KOPT-K1 (cell line): ENCODE measurements around the gene LMO7.
"Not testable (repeated sequence)": the region's sequence is repeated elsewhere in the genome, so short reads cannot be mapped to it uniquely, and the experiment has no call there.

Experiments used
- H3K27ac ChIP-seq: fragments of 200-600 bp; sonication (generic); 2 replicates; pipeline ENCODE4 v1.5.1; 2016; ENCODE audit warnings: antibody characterized with exemption, mild to moderate bottlenecking, low read depth, low read length; ENCODE audit not compliant: poor library complexity, severe bottlenecking
- H3K36me3 ChIP-seq: fragments of 200-600 bp; sonication (generic); 2 replicates; pipeline ENCODE4 v1.5.1; 2017; ENCODE audit warnings: antibody characterized with exemption, mild to moderate bottlenecking, low read length, moderate library complexity; ENCODE audit not compliant: insufficient read depth
- H3K9me3 ChIP-seq: fragments of 200-600 bp; sonication (generic); 2 replicates; pipeline ENCODE4 v1.5.1; 2017; ENCODE audit warnings: antibody characterized with exemption, low read length, mild to moderate bottlenecking; ENCODE audit not compliant: insufficient read depth, poor library complexity, severe bottlenecking

The LMO7 gene

DNA sequence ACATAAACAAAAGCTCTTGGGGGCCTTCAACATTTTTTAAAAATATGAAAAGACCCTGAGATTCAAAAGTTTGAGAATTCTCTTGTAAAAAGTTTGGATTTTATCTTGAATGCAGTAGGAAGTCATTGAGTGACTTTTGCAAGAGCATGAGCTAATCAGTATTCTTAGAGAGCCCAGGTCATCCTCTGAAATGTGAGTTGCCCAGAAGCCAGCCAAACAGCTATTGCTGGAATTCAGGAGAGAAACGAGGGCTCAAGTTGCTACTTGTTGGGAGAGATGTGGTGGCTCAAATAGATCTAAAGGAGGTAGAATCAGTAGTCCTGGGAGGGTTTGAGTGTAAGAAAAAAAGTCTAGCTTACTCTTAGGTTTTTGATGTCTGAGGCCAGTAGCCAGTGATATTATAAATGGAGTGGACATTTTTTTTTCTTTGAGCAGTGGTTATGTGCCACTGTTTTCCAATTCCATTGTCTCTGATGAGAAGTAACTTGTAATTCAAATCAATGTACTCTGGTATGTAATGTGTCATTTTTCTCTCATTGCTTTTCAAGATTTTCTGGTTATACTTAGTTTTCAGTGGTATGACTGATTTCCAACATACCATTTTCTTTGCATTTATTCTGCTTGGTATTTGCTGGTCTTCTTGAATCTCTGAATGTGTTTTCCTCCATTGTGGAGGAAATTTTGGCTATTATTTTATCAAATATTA lies 30.7 kb downstream of the LMO7 start:
- H3K9me3 ChIP-seq = no peaks in the 10 kb centered on the region
- H3K27ac ChIP-seq = no peak overlapping the region
- H3K36me3 ChIP-seq = no peaks in the 10 kb centered on the region

DNA sequence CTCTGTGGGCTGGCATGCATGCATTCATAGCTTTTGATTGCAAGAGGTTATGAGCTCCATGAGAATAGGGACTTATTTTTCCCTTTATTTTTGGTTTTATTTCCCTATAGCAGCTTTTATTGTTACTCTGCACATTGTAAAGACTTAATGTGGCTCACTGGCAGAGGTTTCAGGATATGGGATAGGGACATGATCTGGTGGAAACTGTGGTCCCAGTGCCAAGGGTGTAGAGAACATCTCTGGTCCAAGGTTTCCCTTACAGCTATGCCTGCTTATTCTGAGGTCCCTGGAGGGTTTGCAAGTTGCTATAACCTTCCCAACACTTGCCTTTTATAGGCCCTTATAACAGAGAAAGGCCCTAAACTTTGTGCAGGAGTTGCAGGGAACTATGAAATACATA lies 33.6 kb downstream of the LMO7 start:
- Histone ChIP-seq H3K27ac (no peak overlapping the region), H3K36me3 (no peaks in the 10 kb centered on the region), H3K9me3 (no peaks in the 10 kb centered on the region)

DNA sequence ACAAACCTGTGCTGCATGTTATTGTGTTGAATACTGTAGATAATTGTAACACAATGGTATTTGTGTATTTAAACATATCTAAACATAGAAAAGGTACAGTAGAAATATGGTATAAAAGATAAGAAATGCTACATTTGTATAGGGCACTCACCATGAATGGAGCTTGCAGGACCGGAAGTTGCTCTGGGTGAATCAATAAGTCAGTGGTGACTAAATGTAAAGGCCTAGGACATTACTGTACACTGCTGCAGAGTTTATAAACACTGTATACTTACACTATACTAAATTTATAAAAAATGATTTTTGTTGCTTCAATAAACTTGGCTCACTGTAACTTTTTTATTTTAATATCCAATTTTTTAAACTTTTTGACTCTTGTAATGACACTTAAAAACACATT lies 34.4 kb downstream of the LMO7 start:
- H3K9me3 ChIP-seq = no peaks in the 10 kb centered on the region
- no peaks in the 10 kb centered on the region for H3K36me3 ChIP-seq
- H3K27ac ChIP-seq = no peak overlapping the region

DNA sequence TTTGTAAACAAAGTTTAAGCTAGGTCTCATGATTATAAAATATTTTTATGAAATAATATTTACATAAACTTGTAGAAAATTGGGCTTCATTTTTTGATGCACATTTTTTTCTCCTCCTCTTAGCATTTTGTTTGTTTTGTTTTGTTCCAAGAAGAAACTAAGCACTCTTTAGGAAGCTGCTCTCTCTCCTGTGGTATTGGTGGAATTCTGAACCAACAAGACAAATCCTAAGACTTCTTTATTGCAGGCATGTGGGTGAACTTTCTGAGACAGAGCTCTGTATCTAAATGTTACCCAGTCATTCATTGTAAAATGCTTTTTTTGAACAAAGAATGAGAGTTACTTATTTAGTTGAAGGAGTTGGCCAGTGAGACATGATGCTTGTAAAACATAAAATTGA lies 39.3 kb downstream of the LMO7 start:
- H3K36me3 ChIP-seq = no peaks in the 10 kb centered on the region
- H3K27ac ChIP-seq = no peak overlapping the region
- H3K9me3 ChIP-seq = no peaks in the 10 kb centered on the region

DNA sequence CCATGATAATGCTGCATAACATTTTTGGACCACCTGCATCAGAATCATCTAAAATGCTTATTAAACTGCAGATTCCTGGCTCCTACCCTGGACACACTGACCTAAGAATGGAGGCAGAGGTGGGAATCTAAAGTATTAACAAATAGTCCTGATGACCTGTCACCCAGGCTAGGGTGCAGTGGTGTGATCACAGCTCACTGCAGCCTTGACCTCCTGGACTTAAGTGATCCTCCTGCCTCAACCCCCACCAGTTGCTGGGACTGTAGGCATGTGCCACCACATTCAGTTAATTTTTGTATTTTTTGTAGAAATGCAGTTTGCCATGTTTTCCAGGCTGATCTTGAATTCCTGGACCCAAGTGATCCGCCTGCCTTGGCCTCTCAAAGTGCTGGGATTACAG lies 43.3 kb downstream of the LMO7 start:
- H3K36me3 ChIP-seq = no peaks in the 10 kb centered on the region
- no peaks in the 10 kb centered on the region for H3K9me3 ChIP-seq
- no peak overlapping the region for H3K27ac ChIP-seq

DNA sequence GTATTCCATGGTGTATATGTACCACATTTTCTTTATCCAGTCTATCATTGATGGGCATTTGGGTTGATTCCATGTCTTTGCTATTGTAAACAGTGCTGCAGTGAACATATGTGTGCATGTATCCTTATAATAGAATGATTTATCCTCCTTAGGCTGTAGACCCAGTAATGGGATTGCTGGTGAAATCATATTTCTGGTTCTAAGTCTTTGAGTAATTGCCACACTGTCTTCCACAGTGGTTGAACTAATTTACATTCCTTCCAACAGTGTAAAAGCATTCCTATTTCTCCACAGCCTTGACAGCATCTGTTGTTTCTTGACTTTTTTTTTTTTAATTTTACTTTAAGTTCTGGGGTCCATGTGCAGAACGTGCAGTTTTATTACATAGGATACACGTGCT lies 44.1 kb downstream of the LMO7 start:
- not testable (repeated sequence) for H3K36me3 ChIP-seq, H3K9me3 ChIP-seq, H3K27ac ChIP-seq

DNA sequence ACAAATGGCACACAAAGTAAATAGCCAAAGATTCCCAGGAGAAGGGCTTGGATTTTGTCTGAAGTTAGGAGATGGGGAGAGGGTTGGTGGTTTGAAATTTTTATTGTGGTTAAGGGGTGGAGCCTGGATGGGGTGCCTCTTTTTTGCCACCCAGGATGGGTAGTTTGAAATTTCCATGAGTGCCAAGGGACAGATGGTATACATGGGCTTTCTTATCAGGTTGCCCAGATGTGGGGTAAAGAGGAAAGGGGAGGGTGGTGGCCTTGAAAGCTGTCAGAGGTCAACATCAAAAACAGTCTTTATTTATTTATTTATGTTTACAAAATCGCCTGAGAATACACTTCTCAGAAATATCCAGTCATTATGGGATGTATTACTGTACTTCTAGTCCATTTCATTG lies 46.2 kb downstream of the LMO7 start:
- H3K36me3 ChIP-seq = no peaks in the 10 kb centered on the region
- H3K27ac ChIP-seq = no peak overlapping the region
- H3K9me3 ChIP-seq = no peaks in the 10 kb centered on the region

DNA sequence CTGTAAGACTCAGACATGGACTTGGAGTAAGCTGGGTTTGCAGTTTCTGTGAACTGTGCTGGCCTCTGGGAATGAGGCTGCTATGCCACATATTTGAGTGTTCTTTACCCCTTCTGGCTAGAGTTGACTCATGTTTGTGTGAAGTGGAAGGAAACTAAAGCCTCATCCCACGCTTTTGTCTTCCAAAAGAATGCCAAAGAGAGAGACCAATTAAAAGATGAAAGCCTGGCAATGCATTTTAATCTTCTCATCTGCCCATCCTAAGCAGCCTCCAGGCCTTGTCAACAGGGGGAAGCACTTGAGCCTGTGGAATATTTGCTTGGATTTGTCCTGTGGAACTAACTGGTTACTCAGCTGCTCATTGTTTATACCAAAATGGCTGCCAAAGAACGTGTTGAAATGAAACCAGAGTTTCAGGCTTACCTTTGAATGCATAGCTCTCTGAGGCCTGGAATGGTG lies 49.1 kb downstream of the LMO7 start:
- Histone ChIP-seq H3K9me3 (no peaks in the 10 kb centered on the region), H3K36me3 (no peaks in the 10 kb centered on the region), H3K27ac (no peak overlapping the region)

DNA sequence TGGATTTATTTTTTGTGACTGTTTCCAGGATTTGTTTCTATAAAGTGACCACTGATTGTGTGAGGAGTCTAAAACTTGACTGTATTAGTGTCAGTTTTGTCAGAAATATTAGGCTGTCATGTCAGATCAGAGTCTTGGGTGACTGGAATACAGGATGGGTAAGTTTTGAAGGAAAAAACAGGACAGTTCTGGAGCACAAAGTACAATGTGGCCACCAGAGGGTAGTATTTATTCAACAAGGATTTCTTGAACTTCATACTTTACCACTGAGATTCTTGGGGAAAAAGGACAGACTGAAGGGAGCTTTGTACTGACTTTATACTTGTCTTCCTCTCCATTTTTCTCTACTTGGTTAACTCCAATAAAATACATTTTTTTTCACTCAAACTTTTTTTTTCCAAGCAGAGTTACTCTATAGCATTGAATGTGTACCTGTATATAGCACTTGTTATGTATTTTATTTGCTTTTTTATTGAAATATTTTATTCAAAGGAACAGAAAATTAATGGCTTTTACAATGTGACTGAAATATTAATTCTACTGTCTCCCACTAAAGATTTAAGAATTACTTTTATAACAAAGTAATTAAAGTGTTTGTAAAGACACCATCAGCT lies 51.1 kb downstream of the LMO7 start:
- no peaks in the 10 kb centered on the region for H3K9me3 ChIP-seq
- H3K27ac ChIP-seq = no peak overlapping the region
- H3K36me3 ChIP-seq = no peaks in the 10 kb centered on the region

DNA sequence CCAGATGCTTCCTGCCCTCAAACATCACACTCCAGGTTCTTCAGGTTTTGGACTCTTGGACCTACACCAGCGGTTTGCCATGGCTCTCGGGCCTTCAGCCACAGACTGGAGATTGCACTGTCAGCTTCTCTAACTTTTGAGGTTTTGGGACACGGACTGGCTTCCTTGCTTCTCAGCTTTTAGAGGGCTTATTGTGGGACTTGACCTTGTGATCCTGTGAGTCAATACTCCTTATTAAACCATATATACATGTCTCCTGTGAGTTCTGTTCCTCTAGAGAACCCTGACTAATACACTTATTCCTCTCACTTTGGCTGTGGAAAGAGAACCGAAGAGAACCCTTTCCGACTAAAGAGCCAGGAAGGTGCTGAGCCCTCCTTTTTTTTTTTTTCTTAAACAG lies 53.6 kb downstream of the LMO7 start:
- Histone ChIP-seq H3K27ac (no peak overlapping the region), H3K36me3 (no peaks in the 10 kb centered on the region), H3K9me3 (no peaks in the 10 kb centered on the region)

DNA sequence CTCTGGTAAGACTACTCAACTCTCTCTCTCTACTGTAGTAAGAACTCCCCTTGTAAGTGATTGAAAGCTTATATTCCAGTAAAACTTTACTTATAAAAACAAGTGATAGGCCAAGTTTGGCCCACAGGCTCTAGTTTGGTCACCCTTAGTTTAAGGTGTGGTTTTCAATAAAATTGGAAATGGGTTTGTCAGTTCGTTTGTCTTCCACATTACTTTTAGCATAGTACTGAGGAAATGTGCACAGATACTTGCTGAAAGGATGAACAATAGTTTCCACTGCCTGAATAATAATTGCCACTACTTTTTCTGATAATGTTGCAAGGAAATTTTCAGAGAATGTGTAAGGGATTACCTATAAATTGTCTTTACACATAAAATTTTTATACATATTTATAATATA lies 54.5 kb downstream of the LMO7 start:
- Histone ChIP-seq H3K36me3 (no peaks in the 10 kb centered on the region), H3K9me3 (no peaks in the 10 kb centered on the region), H3K27ac (no peak overlapping the region)

DNA sequence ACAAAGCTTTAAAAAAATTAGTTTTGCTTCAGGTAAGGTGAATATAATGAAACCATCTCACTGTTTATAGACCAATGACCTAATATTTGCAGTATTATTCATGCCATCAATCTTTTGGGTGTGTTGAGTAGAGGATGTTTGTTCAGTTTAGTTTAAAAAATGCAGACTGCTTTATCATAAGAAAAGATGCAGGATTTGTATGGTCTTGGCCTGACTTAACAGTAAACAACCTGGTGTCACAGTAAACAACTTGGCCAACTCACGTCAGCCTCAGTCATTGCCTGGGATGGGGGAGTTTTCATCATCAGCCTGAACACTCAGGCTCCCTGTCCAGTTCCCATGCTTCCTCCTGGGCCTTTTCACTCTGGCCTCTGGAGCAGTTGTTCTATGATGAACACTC lies 55.1 kb downstream of the LMO7 start:
- Histone ChIP-seq H3K27ac (no peak overlapping the region), H3K36me3 (no peaks in the 10 kb centered on the region), H3K9me3 (no peaks in the 10 kb centered on the region)

DNA sequence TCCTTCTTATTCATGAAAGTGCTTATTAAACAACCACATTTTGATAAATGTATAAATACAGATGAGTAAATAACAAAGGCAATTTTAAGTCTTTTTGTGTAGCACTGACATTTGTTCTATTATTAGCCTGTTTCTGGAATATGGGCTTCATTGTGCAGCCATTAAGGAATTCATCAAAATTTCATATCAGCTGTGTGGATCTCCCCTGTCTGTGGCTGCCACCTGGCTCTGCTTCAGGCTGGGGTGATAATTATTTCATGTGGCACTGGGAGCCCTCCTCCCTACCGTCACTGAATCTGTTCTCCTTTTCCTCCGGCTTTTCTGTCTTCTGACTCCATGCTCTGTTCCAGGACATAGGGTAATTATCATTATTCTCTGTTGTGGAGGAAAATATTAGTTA lies 57.1 kb downstream of the LMO7 start:
- no peak overlapping the region for H3K27ac ChIP-seq
- no peaks in the 10 kb centered on the region for H3K36me3 ChIP-seq
- no peaks in the 10 kb centered on the region for H3K9me3 ChIP-seq

DNA sequence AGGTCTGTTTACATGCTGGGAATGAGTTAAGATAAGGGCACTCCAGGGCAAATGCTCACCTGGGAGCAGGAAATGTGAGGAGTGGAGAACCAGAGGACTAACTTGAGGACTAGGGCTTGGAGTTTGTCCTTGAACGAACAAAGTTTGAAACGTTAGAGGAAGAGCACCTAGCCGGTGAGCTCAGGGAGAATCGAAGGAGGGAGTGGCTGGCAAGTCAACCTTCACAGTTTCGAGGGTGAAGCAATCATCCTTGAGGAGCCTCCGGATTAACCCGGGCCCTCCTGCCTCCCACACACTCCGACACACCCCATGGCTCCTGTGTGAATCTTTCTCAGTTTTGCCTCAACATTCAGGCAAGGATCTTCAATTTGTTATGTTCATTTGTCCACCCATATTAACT lies 58.6 kb downstream of the LMO7 start:
- Histone ChIP-seq H3K27ac (no peak overlapping the region), H3K9me3 (no peaks in the 10 kb centered on the region), H3K36me3 (no peaks in the 10 kb centered on the region)

DNA sequence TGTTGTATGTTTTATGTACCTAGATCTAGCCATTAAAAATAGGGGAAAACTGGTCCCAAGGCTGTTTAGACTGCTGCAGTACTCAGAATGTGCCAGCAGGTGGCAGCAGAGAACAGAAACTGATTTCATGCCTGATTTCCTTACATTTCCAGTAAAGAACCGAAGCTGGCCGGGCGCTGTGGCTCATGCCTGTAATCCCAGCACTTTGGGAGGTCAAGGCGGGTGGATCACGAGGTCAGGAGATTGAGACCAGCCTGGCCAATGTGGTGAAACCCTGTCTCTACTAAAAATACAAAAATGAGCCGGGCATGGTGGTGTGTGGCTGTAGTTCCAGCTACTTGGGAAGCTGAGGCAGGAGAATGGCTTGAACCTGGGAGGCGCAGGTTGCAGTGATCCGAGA lies 59.8 kb downstream of the LMO7 start:
- not testable (repeated sequence) for H3K36me3 ChIP-seq, H3K27ac ChIP-seq, H3K9me3 ChIP-seq

DNA sequence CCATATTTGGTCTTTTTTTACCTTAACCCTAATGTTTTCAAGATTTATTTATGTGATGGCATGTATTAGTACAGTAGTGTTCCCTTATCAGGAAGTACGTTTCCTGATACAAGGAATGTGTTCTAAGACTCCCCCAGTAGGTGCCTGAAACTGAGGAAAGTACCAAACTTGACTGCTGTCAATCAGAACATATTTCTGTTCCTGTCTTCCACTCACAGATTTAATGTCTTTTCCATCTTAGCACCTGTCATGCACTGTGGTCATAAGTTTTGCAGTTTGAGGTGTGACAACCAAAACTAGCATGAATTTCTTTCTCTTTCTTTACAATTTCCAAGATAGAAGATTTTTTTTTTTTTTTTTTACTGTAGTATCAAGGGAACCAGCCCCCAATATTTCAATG lies 62.9 kb downstream of the LMO7 start:
- Histone ChIP-seq H3K27ac (no peak overlapping the region), H3K9me3 (no peaks in the 10 kb centered on the region), H3K36me3 (no peaks in the 10 kb centered on the region)
